Muscle layer of duodenum (tissue), 2 donors: Measurements from ENCODE around the gene WNT8A.
"Not testable (repeated sequence)": the region's sequence is repeated elsewhere in the genome, so short reads cannot be mapped to it uniquely, and the experiment has no call there.

Experiments used
- H3K27ac ChIP-seq: one replicate; pipeline ENCODE4 v1.7.0; 2013; ENCODE audit warnings: mild to moderate bottlenecking, low read length
- H3K27me3 ChIP-seq: one replicate; pipeline ENCODE4 v1.7.0; 2013; ENCODE audit warnings: low read depth, mild to moderate bottlenecking, control low read depth, low read length
- H3K36me3 ChIP-seq, 2 donors: one replicate each; pipeline ENCODE4 v1.7.0; 2013; ENCODE audit warnings: low read length in 2 of 2, control low read depth in 1 of 2, mild to moderate bottlenecking in 1 of 2; ENCODE audit not compliant: insufficient read depth in 2 of 2, control insufficient read depth in 1 of 2
- H3K4me1 ChIP-seq, 2 donors: one replicate each; pipeline ENCODE4 v1.7.0; 2013; ENCODE audit warnings: low read length in 2 of 2, mild to moderate bottlenecking in 2 of 2, control low read depth in 1 of 2, moderate library complexity in 1 of 2; ENCODE audit not compliant: insufficient read depth in 2 of 2, control insufficient read depth in 1 of 2
- H3K4me3 ChIP-seq, 2 donors: one replicate each; pipeline ENCODE4 v1.7.0; 2013; ENCODE audit warnings: low read length in 2 of 2, low read depth in 1 of 2, mild to moderate bottlenecking in 1 of 2
- H3K9me3 ChIP-seq, 2 donors: one replicate each; pipeline ENCODE4 v1.7.0; 2013; ENCODE audit warnings: low read length in 2 of 2, control low read depth in 1 of 2, mild to moderate bottlenecking in 1 of 2; ENCODE audit not compliant: control insufficient read depth in 1 of 2
- donor health status: healthy.

WNT8A gene

GRCh38 chr5:138083702-138084101, at the start of gene WNT8A:
WNT8A (plus strand) TSS chr5:138084033; CDS start chr5:138084128, 95 bp downstream.
- no peaks in the 10 kb centered on the region for H3K36me3 ChIP-seq
- no peaks in the 10 kb centered on the region for H3K9me3 ChIP-seq
- H3K4me3 ChIP-seq: no peak within 1 kb of the TSS
- H3K4me1 ChIP-seq: no peaks in the 10 kb centered on the region
- H3K27ac ChIP-seq: no peak within 1 kb of the TSS
- H3K27me3 ChIP-seq: no peaks in the 10 kb centered on the region

GRCh38 chr5:138035605-138036537, 48.0 kb upstream of the WNT8A start:
- H3K36me3 ChIP-seq: peaks cover 0 to 10% of the 10 kb centered on the region in 2 donors
- H3K27ac ChIP-seq: no peak overlapping the region
- no peaks in the 10 kb centered on the region for H3K9me3 ChIP-seq
- H3K4me3 ChIP-seq: no peak overlapping the region
- H3K27me3 ChIP-seq: no peaks in the 10 kb centered on the region
- peaks cover 3 to 15% of the 10 kb centered on the region in 2 donors for H3K4me1 ChIP-seq

- Histone ChIP-seq H3K4me1 (peaks cover 0 to 6% of the 10 kb centered on the region in 2 donors), H3K9me3 (no peaks in the 10 kb centered on the region), H3K36me3 (peaks cover 0 to 10% of the 10 kb centered on the region in 2 donors), H3K4me3 (no peak overlapping the region), H3K27ac (no peak overlapping the region), H3K27me3 (no peaks in the 10 kb centered on the region)
Observed at GRCh38 chr5:138037271-138037670, 46.6 kb upstream of the WNT8A start.

- no peaks in the 10 kb centered on the region for H3K27me3 ChIP-seq
- H3K4me1 ChIP-seq: peaks cover 0 to 6% of the 10 kb centered on the region in 2 donors
- no peaks in the 10 kb centered on the region for H3K9me3 ChIP-seq
- H3K36me3 ChIP-seq: peaks cover 0 to 6% of the 10 kb centered on the region in 2 donors
- no peak overlapping the region for H3K4me3 ChIP-seq
- H3K27ac ChIP-seq: no peak overlapping the region
Observed at GRCh38 chr5:138037907-138038633, 45.8 kb upstream of the WNT8A start.

- H3K27me3 ChIP-seq: no peaks in the 10 kb centered on the region
- H3K4me3 ChIP-seq: no peak overlapping the region
- peaks cover 0 to 1% of the 10 kb centered on the region in 2 donors for H3K4me1 ChIP-seq
- no peak overlapping the region for H3K27ac ChIP-seq
- no peaks in the 10 kb centered on the region for H3K36me3 ChIP-seq
- no peaks in the 10 kb centered on the region for H3K9me3 ChIP-seq
Observed at GRCh38 chr5:138038826-138039225, 45.0 kb upstream of the WNT8A start.

GRCh38 chr5:138045283-138045682, 38.5 kb upstream of the WNT8A start:
- not testable (repeated sequence) for H3K4me1 ChIP-seq, H3K9me3 ChIP-seq, H3K36me3 ChIP-seq, H3K27me3 ChIP-seq, H3K27ac ChIP-seq, H3K4me3 ChIP-seq

- Histone ChIP-seq H3K36me3 (no peaks in the 10 kb centered on the region), H3K4me1 (peaks cover 0 to 3% of the 10 kb centered on the region in 2 donors), H3K4me3 (no peak overlapping the region), H3K27ac (no peak overlapping the region), H3K9me3 (no peaks in the 10 kb centered on the region), H3K27me3 (no peaks in the 10 kb centered on the region)
Observed at GRCh38 chr5:138051441-138052296, 32.2 kb upstream of the WNT8A start.

GRCh38 chr5:138052718-138053117, 31.1 kb upstream of the WNT8A start:
- H3K9me3 ChIP-seq, H3K4me1 ChIP-seq, H3K27ac ChIP-seq, H3K36me3 ChIP-seq, H3K4me3 ChIP-seq, H3K27me3 ChIP-seq: not testable (repeated sequence)

- no peaks in the 10 kb centered on the region for H3K36me3 ChIP-seq
- no peak overlapping the region for H3K4me3 ChIP-seq
- no peaks in the 10 kb centered on the region for H3K9me3 ChIP-seq
- no peaks in the 10 kb centered on the region for H3K27me3 ChIP-seq
- H3K27ac ChIP-seq: no peak overlapping the region
- peaks cover 0 to 3% of the 10 kb centered on the region in 2 donors for H3K4me1 ChIP-seq
Observed at GRCh38 chr5:138053554-138053953, 30.3 kb upstream of the WNT8A start.

- Histone ChIP-seq H3K27me3 (no peaks in the 10 kb centered on the region), H3K27ac (no peak overlapping the region), H3K9me3 (no peaks in the 10 kb centered on the region), H3K4me3 (no peak overlapping the region), H3K4me1 (peaks cover 0 to 3% of the 10 kb centered on the region in 2 donors), H3K36me3 (no peaks in the 10 kb centered on the region)
Observed at GRCh38 chr5:138054206-138054605, 29.6 kb upstream of the WNT8A start.
